Right lobe of liver (tissue), 6 donors: ENCODE results near the gene A4GALT. TPM values are rescaled to one million over a fixed set of nuclear protein-coding genes. Genes with fewer than 3 reads are reported as not detected.
"Not testable (repeated sequence)": the region's sequence is repeated elsewhere in the genome, so short reads cannot be mapped to it uniquely, and the experiment has no call there.

Experiments
- ATAC-seq, 4 donors: fragments of 200-7000 bp; cut with Tn5 transposase; one replicate each; pipeline ENCODE4 v1.9.1; 2020; ENCODE audit warnings: mild to moderate bottlenecking in 4 of 4, moderate library complexity in 4 of 4
- DNase-seq, 3 donors: peaks; one replicate each; pipeline ENCODE4 v3.0.0-alpha.2; 2020
- H3K27ac ChIP-seq, 3 donors: fragments of 200-600 bp; one replicate each; pipeline ENCODE4 v1.8.0; 2022
- H3K27me3 ChIP-seq, 2 donors: fragments of 200-600 bp; one replicate each; pipeline ENCODE4 v1.8.0; 2022
- H3K36me3 ChIP-seq, 4 donors: fragments of 200-600 bp; sonication (generic) in 1 of 4; one replicate each; pipeline versions ENCODE4 v1.5.1 to v1.8.0; 2017 to 2022; ENCODE audit warnings: control low read depth in 1 of 4
- H3K4me1 ChIP-seq, 4 donors: fragments of 200-600 bp; sonication (generic) in 1 of 4; one replicate each; pipeline versions ENCODE4 v1.5.1 to v1.8.0; 2017 to 2022; ENCODE audit warnings: control low read depth in 1 of 4
- H3K4me3 ChIP-seq, 3 donors: fragments of 200-600 bp; one replicate each; pipeline ENCODE4 v1.8.0; 2022
- H3K9me3 ChIP-seq, 4 donors: fragments of 200-600 bp; sonication (generic) in 1 of 4; one replicate each; pipeline versions ENCODE4 v1.5.1 to v1.8.0; 2017 to 2022; ENCODE audit warnings: control low read depth in 1 of 4
- POLR2A ChIP-seq: fragments of 450-650 bp; IDR thresholded peaks from one replicate; pipeline ENCODE4 v1.6.1; 2017; ENCODE audit warnings: antibody characterized with exemption, mild to moderate bottlenecking
- WGBS: methylation state at CpG from one replicate; pipeline ENCODE4 v1.1.6; 2018; ENCODE audit warnings: low coverage, low lambda C conversion rate; ENCODE audit not compliant: insufficient coverage; ENCODE audit errors: missing lambda C conversion rate; 5-methylcytosine and 5-hydroxymethylcytosine counted together
- intact Hi-C, 2 donors: fragments of 100-400 bp; cut with DNase I; formaldehyde crosslinking; loops; one replicate each; pipeline versions ENCODE4 v1.11.2 to v1.14.1; 2022
- total RNA-seq, 6 experiments: library from RNA; depleted of rRNA in 2 of 6; stranded (reverse); fragments of >200 nt in 2 of 6; fragmentation: NEBNext Ultra II Directional in 3 of 6; extraction: Animal tissue kit (Norgen Biotek cat#: 25700) in 3 of 6; gene quantifications; one replicate each; pipeline versions ENCODE4 v1.1.0 to v1.2.4, GENCODE V29; 2016 to 2023
- TF ChIP-seq, protein P1 (sequence below), 4 donors: fragments of 200-600 bp in 3 of 4; fragments of 450-650 bp in 1 of 4; IDR thresholded peaks; one replicate each; pipeline versions ENCODE4 v1.5.1 to v1.8.0; 2016 to 2022; ENCODE audit warnings: antibody characterized with exemption in 4 of 4, mild to moderate bottlenecking in 2 of 4
- donor health status: DM: no; HTN: yes; CAD: no.
- donor health status: DM: no; HTN: no; CAD: no.
- donor health status: DM: no; HTN: no; CAD: no.
- donor health status: DM: no; HTN: yes; CAD: no.
- donor health status: DM: no; HTN: yes; CAD: no.

The A4GALT gene
- total RNA-seq, 6 experiments from 2014 or later = 0.86 to 3.7 (median 2.2) TPM

- Histone ChIP-seq H3K36me3 (no peaks in the 10 kb centered on the region), H3K4me3 (no peak overlapping the region), H3K9me3 (no peaks in the 10 kb centered on the region), H3K27me3 (no peaks in the 10 kb centered on the region), H3K27ac (peak overlapping the region in 1 of 3 donors; percentile 43), H3K4me1 (no peaks in the 10 kb centered on the region)
- WGBS = 17% methylated on average over 1 of the region's 9 CpGs
- TF ChIP-seq, protein P1, sequence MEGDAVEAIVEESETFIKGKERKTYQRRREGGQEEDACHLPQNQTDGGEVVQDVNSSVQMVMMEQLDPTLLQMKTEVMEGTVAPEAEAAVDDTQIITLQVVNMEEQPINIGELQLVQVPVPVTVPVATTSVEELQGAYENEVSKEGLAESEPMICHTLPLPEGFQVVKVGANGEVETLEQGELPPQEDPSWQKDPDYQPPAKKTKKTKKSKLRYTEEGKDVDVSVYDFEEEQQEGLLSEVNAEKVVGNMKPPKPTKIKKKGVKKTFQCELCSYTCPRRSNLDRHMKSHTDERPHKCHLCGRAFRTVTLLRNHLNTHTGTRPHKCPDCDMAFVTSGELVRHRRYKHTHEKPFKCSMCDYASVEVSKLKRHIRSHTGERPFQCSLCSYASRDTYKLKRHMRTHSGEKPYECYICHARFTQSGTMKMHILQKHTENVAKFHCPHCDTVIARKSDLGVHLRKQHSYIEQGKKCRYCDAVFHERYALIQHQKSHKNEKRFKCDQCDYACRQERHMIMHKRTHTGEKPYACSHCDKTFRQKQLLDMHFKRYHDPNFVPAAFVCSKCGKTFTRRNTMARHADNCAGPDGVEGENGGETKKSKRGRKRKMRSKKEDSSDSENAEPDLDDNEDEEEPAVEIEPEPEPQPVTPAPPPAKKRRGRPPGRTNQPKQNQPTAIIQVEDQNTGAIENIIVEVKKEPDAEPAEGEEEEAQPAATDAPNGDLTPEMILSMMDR (IDR thresholded peaks at IDR 0.05) = no peak
- TF ChIP-seq POLR2A = no peak
- intact Hi-C loops = no loop called here
- ATAC-seq (peak; percentile 43 to 63 (median 50)), DNase-seq (no peak)
Observed at GRCh38 chr22:42743501-42743991, 22.9 kb upstream of the A4GALT start.

DNA sequence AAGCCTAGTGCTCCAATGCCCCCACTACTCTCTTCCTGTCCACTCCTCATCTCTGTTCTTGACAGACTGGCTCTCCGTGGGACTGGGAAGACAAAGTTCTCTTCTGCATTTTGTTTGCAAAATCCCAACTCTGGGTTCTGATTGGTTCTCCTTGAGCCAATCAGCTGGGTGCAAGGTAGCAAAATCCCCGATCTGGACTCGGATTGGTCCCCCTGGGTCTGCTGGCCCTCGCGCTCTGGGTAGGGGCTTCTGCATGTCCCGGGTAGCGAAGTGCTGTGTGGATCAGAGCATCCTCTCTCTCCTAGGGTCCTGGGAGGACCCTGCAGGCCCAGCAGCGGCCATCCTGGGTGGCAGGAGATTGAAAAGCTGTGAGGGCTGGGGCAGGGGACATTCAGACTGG lies 22.3 kb upstream of the A4GALT start:
- Histone ChIP-seq H3K4me1 (no peaks in the 10 kb centered on the region), H3K27me3 (no peaks in the 10 kb centered on the region), H3K36me3 (no peaks in the 10 kb centered on the region), H3K4me3 (no peak overlapping the region), H3K9me3 (no peaks in the 10 kb centered on the region), H3K27ac (peak overlapping the region in 1 of 3 donors; percentile 43)
- 77% methylated on average over 4 of the region's 8 CpGs for WGBS
- DNase-seq = no peak
- intact Hi-C loops = no loop called here
- TF ChIP-seq, protein P1 (IDR thresholded peaks at IDR 0.05) = no peak
- TF ChIP-seq POLR2A = no peak
- peak in 2 of 4 donors; percentile 14 to 18 for ATAC-seq

GRCh38 chr22:42740320-42740719 lies 19.6 kb upstream of the A4GALT start:
- 86% methylated on average over 5 of the region's 5 CpGs for WGBS

DNA sequence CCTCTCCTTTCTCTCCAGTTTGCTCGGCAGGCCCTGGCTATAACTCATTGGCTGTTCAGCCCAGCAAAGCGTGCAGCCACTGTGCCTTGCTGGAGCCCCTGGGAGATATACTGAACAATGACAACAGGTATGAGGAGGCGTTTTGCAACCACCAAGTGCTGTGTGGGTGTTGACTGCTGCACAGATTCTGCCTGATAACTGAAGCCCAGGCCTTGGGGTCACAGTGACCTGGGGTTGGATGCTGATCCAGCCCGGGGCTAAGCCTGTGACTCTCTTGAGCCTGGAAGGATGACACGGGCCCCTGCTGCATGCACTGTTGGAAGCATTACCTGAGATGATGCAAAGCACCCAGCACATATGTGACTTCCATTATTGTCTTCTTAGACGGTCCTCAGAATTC lies 13.7 kb upstream of the A4GALT start:
- H3K27me3 ChIP-seq = no peaks in the 10 kb centered on the region
- TF ChIP-seq, protein P1 (IDR thresholded peaks at IDR 0.05) = no peak
- no peak for TF ChIP-seq POLR2A
- DNase-seq (no peak), ATAC-seq (no peak)
- 68% methylated on average over 3 of the region's 6 CpGs for WGBS
- no peaks in the 10 kb centered on the region for H3K4me1 ChIP-seq
- no peak overlapping the region for H3K4me3 ChIP-seq
- intact Hi-C loops = no loop called here
- no peak overlapping the region for H3K27ac ChIP-seq
- H3K9me3 ChIP-seq = no peaks in the 10 kb centered on the region
- no peaks in the 10 kb centered on the region for H3K36me3 ChIP-seq

More at GRCh38 chr22:42740320-42740719, 19.6 kb upstream of the A4GALT start:
- H3K9me3 ChIP-seq, H3K36me3 ChIP-seq, DNase-seq, ATAC-seq, H3K4me1 ChIP-seq, H3K4me3 ChIP-seq, intact Hi-C loops, H3K27me3 ChIP-seq, H3K27ac ChIP-seq: not testable (repeated sequence)

DNA sequence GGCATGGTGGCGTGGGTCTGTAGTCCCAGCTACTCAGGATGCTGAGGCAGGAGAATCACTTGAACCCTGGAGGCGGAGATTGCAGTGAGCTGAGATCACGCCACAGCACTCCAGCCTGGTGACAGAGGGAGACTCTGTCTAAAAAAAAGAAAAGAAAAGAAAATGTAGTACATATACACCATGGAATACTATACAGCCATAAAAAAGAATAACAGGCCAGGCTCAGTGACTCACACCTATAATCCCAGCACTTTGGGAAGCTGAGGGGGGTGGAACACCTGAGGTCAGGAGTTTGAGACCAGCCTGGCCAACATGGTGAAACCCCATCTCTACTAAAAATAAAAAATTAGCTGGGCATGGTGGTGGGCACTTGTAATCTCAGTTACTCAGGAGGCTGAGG lies 12.7 kb upstream of the A4GALT start:
- H3K9me3 ChIP-seq, ATAC-seq, H3K36me3 ChIP-seq, H3K4me1 ChIP-seq, intact Hi-C loops, H3K27ac ChIP-seq, H3K4me3 ChIP-seq, H3K27me3 ChIP-seq, DNase-seq: not testable (repeated sequence)
- WGBS = 87% methylated on average over 3 of the region's 3 CpGs

- DNase-seq (no peak), ATAC-seq (no peak)
- H3K27ac ChIP-seq = no peak overlapping the region
- H3K9me3 ChIP-seq = no peaks in the 10 kb centered on the region
- no peaks in the 10 kb centered on the region for H3K4me1 ChIP-seq
- intact Hi-C loops = no loop called here
- no peaks in the 10 kb centered on the region for H3K36me3 ChIP-seq
- H3K4me3 ChIP-seq = no peak overlapping the region
- TF ChIP-seq POLR2A = no peak
- TF ChIP-seq, protein P1 (IDR thresholded peaks at IDR 0.05) = no peak
- WGBS = 74% methylated on average over 6 of the region's 6 CpGs
- H3K27me3 ChIP-seq = no peaks in the 10 kb centered on the region
Observed at GRCh38 chr22:42732081-42732480, 11.4 kb upstream of the A4GALT start.
